ENCODE data around the gene OR2AE1. TPM values are rescaled to one million over a fixed set of nuclear protein-coding genes. Genes with fewer than 3 reads are reported as not detected.

The OR2AE1 gene
- total and polyA plus RNA-seq, 9 donors = 0.29 TPM; not detected in 8

DNA sequence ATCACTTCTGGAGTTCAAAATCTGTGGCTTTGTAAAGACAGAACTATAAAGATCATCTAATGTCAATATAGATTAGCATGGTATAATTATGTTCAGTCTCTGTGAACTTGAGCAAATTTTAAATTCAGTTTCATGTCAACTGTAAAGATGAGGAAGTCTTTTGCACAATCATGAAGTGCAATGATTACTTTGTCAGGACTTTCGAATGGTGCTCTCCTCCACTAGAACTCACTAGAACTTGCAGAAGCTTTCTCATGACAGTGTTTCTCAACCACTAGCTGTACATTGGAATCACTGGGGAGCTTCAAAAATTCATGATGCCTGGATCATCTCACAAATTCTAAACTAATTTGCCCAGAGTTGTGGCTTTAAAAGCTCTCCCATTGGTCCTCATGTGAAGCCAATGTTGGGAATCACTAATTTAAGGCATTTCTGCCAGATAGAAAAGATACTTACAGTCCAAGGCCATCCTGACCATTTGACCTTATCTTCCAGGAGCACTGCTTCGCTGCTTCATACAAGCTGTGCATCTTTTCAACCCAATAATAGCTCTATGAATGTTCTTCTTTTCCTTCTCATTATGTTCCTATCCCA is 12.9 kb downstream of the OR2AE1 start:
- Histone ChIP-seq H3K36me3 (ENCODE audit: control insufficient read depth, insufficient read depth, low read length) (no peaks in the 10 kb centered on the region), H3K27me3 (ENCODE audit: control insufficient read depth, insufficient read depth, low read length) (no peaks in the 10 kb centered on the region), H3K4me1 (ENCODE audit: control insufficient read depth, insufficient read depth, low read length) (no peaks in the 10 kb centered on the region), H3K9me3 (replicated peaks; ENCODE audit: control insufficient read depth, low read depth, low read length) (peaks cover 8% of the 10 kb centered on the region), H3K27ac (ENCODE audit: low read length) (no peak overlapping the region), H3K4me3 (ENCODE audit: low read length) (no peak overlapping the region)
- DNase-seq = no peak
- WGBS (ENCODE audit: insufficient coverage) = 46% methylated on average over 2 of the region's 2 CpGs

GRCh38 chr7:99860281-99861127 is 16.3 kb downstream of the OR2AE1 start:
- no peaks in the 10 kb centered on the region for H3K36me3 ChIP-seq (ENCODE audit: control insufficient read depth, insufficient read depth, low read length)
- no peak overlapping the region for H3K4me3 ChIP-seq (ENCODE audit: low read length)
- H3K27me3 ChIP-seq (ENCODE audit: control insufficient read depth, insufficient read depth, low read length) = no peaks in the 10 kb centered on the region
- H3K9me3 ChIP-seq (replicated peaks; ENCODE audit: control insufficient read depth, low read depth, low read length) = peaks cover 8% of the 10 kb centered on the region
- 78% methylated on average over 5 of the region's 15 CpGs for WGBS (ENCODE audit: insufficient coverage)
- peak; percentile 9 for DNase-seq
- H3K27ac ChIP-seq (ENCODE audit: low read length) = no peak overlapping the region
- H3K4me1 ChIP-seq (ENCODE audit: control insufficient read depth, insufficient read depth, low read length) = no peaks in the 10 kb centered on the region

- no peak overlapping the region for H3K4me3 ChIP-seq (ENCODE audit: low read length)
- H3K27me3 ChIP-seq (ENCODE audit: control insufficient read depth, insufficient read depth, low read length) = peaks cover 4% of the 10 kb centered on the region
- no peak overlapping the region for H3K27ac ChIP-seq (ENCODE audit: low read length)
- WGBS (ENCODE audit: insufficient coverage) = no CpG with 5 or more reads among the region's 1 CpG
- H3K9me3 ChIP-seq (replicated peaks; ENCODE audit: control insufficient read depth, low read depth, low read length) = no peaks in the 10 kb centered on the region
- H3K36me3 ChIP-seq (ENCODE audit: control insufficient read depth, insufficient read depth, low read length) = no peaks in the 10 kb centered on the region
- DNase-seq = no peak
- H3K4me1 ChIP-seq (ENCODE audit: control insufficient read depth, insufficient read depth, low read length) = no peaks in the 10 kb centered on the region
These were observed 21.6 kb downstream of the OR2AE1 start for GRCh38 chr7:99855236-99855635.

DNA sequence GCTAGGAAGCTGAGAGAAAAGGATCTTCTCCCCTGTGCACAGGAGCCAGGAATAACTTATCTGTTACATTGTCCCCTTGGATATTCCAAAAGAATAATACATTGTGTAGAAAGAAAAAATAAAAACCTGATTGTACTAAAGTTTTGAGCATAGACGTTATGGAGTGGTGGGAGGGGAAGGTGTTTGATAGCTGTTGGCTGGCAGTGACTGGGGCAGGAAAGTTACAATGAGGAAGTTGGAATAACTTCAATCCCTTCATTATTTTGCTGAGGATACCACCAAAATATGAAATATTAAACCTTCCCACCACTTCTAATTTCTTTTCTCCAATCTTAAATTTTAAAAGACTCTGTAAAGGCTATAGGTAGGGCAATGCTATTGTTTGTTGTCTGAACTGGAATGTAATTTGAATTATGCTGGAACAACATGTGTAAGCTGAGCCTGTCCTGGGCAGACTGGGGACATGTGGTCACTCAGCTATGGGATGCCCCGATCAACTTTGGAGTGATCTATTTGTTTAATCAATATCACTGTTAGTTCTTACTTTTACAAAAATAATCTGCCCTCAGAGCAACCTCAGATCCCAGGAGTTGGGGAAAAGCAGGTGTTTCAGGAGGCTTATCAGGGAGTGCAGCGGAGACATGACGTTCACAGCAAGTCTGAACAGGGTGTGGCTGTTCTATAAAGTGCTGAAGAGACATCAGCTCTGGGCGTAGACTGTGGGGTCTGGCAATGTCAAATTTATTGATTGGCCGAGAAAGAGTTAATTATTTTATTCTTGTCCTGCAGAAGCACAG is 28.2 kb downstream of the OR2AE1 start:
- no peaks in the 10 kb centered on the region for H3K36me3 ChIP-seq (ENCODE audit: control insufficient read depth, insufficient read depth, low read length)
- H3K27me3 ChIP-seq (ENCODE audit: control insufficient read depth, insufficient read depth, low read length) = no peaks in the 10 kb centered on the region
- DNase-seq = no peak
- H3K9me3 ChIP-seq (replicated peaks; ENCODE audit: control insufficient read depth, low read depth, low read length) = no peaks in the 10 kb centered on the region
- H3K27ac ChIP-seq (ENCODE audit: low read length) = no peak overlapping the region
- H3K4me3 ChIP-seq (ENCODE audit: low read length) = no peak overlapping the region
- H3K4me1 ChIP-seq (ENCODE audit: control insufficient read depth, insufficient read depth, low read length) = no peaks in the 10 kb centered on the region
- 77% methylated on average over 3 of the region's 6 CpGs for WGBS (ENCODE audit: insufficient coverage)

DNA sequence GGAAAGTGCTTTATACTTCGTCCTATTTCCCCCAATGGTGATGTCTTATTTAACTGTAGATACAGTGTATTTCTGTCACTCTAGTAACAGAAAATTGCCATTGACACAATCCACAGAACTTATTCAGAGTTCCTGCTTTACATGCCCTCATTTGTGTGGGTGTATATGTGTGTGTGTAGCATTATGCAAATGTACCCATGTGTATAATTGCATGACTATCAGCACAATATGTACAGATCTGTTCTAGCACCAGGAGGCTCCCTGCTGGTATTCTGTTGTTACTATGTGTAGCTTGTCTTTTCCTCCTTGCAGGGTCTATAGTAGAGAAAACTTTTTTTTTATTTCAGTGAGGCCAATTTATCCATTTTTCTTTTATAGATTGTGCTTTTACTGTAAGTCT is 32.5 kb downstream of the OR2AE1 start:
- WGBS (ENCODE audit: insufficient coverage) = no CpG with 5 or more reads among the region's 1 CpG
- no peak for DNase-seq
- Histone ChIP-seq H3K36me3 (ENCODE audit: control insufficient read depth, insufficient read depth, low read length) (no peaks in the 10 kb centered on the region), H3K4me1 (ENCODE audit: control insufficient read depth, insufficient read depth, low read length) (no peaks in the 10 kb centered on the region), H3K9me3 (replicated peaks; ENCODE audit: control insufficient read depth, low read depth, low read length) (no peaks in the 10 kb centered on the region), H3K4me3 (ENCODE audit: low read length) (no peak overlapping the region), H3K27ac (ENCODE audit: low read length) (no peak overlapping the region), H3K27me3 (ENCODE audit: control insufficient read depth, insufficient read depth, low read length) (no peaks in the 10 kb centered on the region)

GRCh38 chr7:99843808-99844207 is 33.0 kb downstream of the OR2AE1 start:
- no CpG with 5 or more reads among the region's 4 CpGs for WGBS (ENCODE audit: insufficient coverage)
- no peaks in the 10 kb centered on the region for H3K4me1 ChIP-seq (ENCODE audit: control insufficient read depth, insufficient read depth, low read length)
- H3K36me3 ChIP-seq (ENCODE audit: control insufficient read depth, insufficient read depth, low read length) = no peaks in the 10 kb centered on the region
- H3K4me3 ChIP-seq (ENCODE audit: low read length) = no peak overlapping the region
- H3K27me3 ChIP-seq (ENCODE audit: control insufficient read depth, insufficient read depth, low read length) = no peaks in the 10 kb centered on the region
- DNase-seq = no peak
- no peaks in the 10 kb centered on the region for H3K9me3 ChIP-seq (replicated peaks; ENCODE audit: control insufficient read depth, low read depth, low read length)
- H3K27ac ChIP-seq (ENCODE audit: low read length) = no peak overlapping the region

GRCh38 chr7:99842926-99843325 is 33.9 kb downstream of the OR2AE1 start:
- no peaks in the 10 kb centered on the region for H3K9me3 ChIP-seq (replicated peaks; ENCODE audit: control insufficient read depth, low read depth, low read length)
- H3K4me3 ChIP-seq (ENCODE audit: low read length) = no peak overlapping the region
- WGBS (ENCODE audit: insufficient coverage) = no CpG with 5 or more reads among the region's 2 CpGs
- no peaks in the 10 kb centered on the region for H3K27me3 ChIP-seq (ENCODE audit: control insufficient read depth, insufficient read depth, low read length)
- H3K36me3 ChIP-seq (ENCODE audit: control insufficient read depth, insufficient read depth, low read length) = no peaks in the 10 kb centered on the region
- no peak overlapping the region for H3K27ac ChIP-seq (ENCODE audit: low read length)
- no peaks in the 10 kb centered on the region for H3K4me1 ChIP-seq (ENCODE audit: control insufficient read depth, insufficient read depth, low read length)
- DNase-seq = no peak

DNA sequence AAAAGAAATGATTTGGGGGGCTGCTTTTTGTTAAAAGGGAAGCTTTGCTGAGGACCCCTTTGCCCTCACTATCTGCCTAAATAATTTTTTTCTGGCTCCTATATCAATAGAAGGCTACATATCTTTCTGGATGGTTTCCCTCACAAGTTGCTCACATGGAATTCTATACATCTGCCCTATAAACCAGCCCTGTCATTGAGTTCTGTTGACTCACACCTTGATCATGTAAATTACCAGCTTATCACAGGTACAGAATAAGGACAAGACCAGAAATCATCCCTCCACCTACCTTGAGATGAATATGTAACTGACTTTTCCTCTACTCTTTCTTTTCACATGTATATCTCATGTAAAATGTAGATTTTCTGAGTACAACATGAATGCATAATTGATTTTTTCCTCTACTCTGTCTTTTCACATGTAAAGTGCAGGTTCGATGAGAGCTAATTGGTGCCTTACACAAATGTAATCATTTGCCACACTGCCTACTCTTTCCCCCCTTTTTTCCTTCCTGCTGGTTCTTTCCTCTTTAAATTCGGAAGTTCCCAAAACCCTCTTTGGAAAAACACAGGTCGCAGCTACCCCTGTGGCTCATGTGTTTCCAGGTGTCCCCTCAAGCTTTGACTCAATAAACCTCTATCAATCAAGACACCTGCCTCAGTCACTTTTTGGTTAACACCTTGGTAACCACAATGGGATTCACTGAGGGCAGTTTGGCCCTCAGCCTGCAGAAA is 36.5 kb downstream of the OR2AE1 start:
- DNase-seq = no peak
- H3K4me3 ChIP-seq (ENCODE audit: low read length) = no peak overlapping the region
- H3K36me3 ChIP-seq (ENCODE audit: control insufficient read depth, insufficient read depth, low read length) = no peaks in the 10 kb centered on the region
- no peaks in the 10 kb centered on the region for H3K27me3 ChIP-seq (ENCODE audit: control insufficient read depth, insufficient read depth, low read length)
- H3K4me1 ChIP-seq (ENCODE audit: control insufficient read depth, insufficient read depth, low read length) = no peaks in the 10 kb centered on the region
- WGBS (ENCODE audit: insufficient coverage) = 45% methylated on average over 3 of the region's 3 CpGs
- no peak overlapping the region for H3K27ac ChIP-seq (ENCODE audit: low read length)
- H3K9me3 ChIP-seq (replicated peaks; ENCODE audit: control insufficient read depth, low read depth, low read length) = no peaks in the 10 kb centered on the region

DNA sequence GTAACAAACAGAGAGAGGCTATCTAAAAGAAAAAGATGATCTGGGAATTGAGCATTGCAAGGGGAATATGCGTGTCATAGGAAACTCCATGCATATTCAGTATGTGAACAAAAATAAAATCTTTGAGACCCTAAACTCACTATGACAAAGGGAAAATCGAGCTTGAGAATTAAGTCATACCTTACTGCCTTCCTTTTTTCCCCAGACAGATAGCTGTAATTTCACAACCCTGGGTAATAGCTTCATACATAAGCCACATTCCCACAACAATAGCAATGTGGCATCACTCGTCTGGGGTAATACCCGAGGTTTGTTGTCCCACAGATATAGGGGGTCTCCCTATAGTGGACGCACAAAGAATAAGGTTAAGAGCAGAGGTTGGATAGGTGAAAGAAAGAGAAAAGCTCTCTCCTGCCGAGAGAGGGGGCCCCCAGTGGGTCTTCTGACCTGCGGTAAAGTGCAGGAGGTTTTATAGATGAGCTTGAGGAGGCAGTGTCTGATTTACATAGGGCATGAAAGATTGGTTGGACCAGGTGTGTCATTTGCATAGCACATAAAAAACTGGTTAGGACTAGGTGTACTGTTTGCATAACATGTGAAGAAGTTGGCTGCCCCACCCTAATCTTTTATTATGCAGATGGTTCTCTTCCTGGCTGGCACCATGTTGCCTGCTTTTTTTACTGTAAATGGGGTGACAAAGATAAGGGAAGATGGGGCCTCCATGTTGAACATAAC is 37.4 kb downstream of the OR2AE1 start:
- no peak for DNase-seq
- 10% methylated on average over 3 of the region's 7 CpGs for WGBS (ENCODE audit: insufficient coverage)

More for the DNA sequence above, 37.4 kb downstream of the OR2AE1 start:
- Histone ChIP-seq H3K27me3 (ENCODE audit: control insufficient read depth, insufficient read depth, low read length) (peaks cover under 1% of the 10 kb centered on the region), H3K4me1 (ENCODE audit: control insufficient read depth, insufficient read depth, low read length) (no peaks in the 10 kb centered on the region), H3K4me3 (ENCODE audit: low read length) (no peak overlapping the region), H3K9me3 (replicated peaks; ENCODE audit: control insufficient read depth, low read depth, low read length) (no peaks in the 10 kb centered on the region), H3K36me3 (ENCODE audit: control insufficient read depth, insufficient read depth, low read length) (no peaks in the 10 kb centered on the region), H3K27ac (ENCODE audit: low read length) (no peak overlapping the region)

All from muscle of leg (tissue), 11 donors.